ENCODE results near the gene MSANTD1. TPM values are rescaled to one million over a fixed set of nuclear protein-coding genes. Genes with fewer than 3 reads are reported as not detected.

The MSANTD1 gene
- total RNA-seq, 1 experiment from 2014 or later = 0.77 TPM

GRCh38 chr4:3295837-3296624 is 47.1 kb downstream of the MSANTD1 start:
- no TSS peak for BruUV-seq (replicated peaks)

GRCh38 chr4:3296651-3297050 is 47.7 kb downstream of the MSANTD1 start:
- Histone ChIP-seq H3K9me2 (replicated peaks; ENCODE audit: low read length) (no peaks in the 10 kb centered on the region), H3K9me3 (ENCODE audit: low read length) (no peaks in the 10 kb centered on the region), H4K20me1 (ENCODE audit: low read length) (no peaks in the 10 kb centered on the region), H3F3A (ENCODE audit: low read length, unreplicated experiment) (no peaks in the 10 kb centered on the region), H3K27ac (ENCODE audit: low read length) (no peak overlapping the region), H3K4me1 (ENCODE audit: insufficient read depth, low read length) (peaks cover 6% of the 10 kb centered on the region; the same call in 1 of the 2 replicates), H3K4me3 (ENCODE audit: low read length) (no peak overlapping the region), H3K36me3 (ENCODE audit: low read depth, low read length) (no peaks in the 10 kb centered on the region), H3K9ac (ENCODE audit: low read length) (no peak overlapping the region), H2AFZ (ENCODE audit: low read length) (no peak overlapping the region), H3K27me3 (ENCODE audit: low read length) (no peaks in the 10 kb centered on the region), H3K4me2 (ENCODE audit: low read length) (no peak overlapping the region), H3K79me2 (ENCODE audit: low read length) (peaks cover 17% of the 10 kb centered on the region)
- ATAC-seq (no peak), DNase-seq (no peak)
- POLR2A ChIA-PET (ENCODE audit: unreplicated experiment) = no interaction called here
- TF ChIP-seq EZH2phosphoT487 (IDR thresholded peaks at IDR 0.05; ENCODE audit: borderline replicate concordance, low read length) = no peak
- CTCF ChIA-PET = no interaction called here
- BruUV-seq (replicated peaks) = no TSS peak
- intact Hi-C loops (cut with micrococcal nuclease) = no loop called here

More at GRCh38 chr4:3295837-3296624, 47.1 kb downstream of the MSANTD1 start:
- H4K20me1 ChIP-seq (ENCODE audit: low read length) = no peaks in the 10 kb centered on the region
- intact Hi-C loops (cut with micrococcal nuclease) = no loop called here
- DNase-seq (no peak), ATAC-seq (no peak)
- H3K9ac ChIP-seq (ENCODE audit: low read length) = no peak overlapping the region
- TF ChIP-seq CTCF (conservative IDR thresholded peaks at IDR 0.05; ENCODE audit: low read depth, low read length) = no peak
- no peak for TF ChIP-seq EZH2 (IDR thresholded peaks at IDR 0.05; ENCODE audit: low read length, unreplicated experiment)
- no peak for TF ChIP-seq EZH2phosphoT487 (IDR thresholded peaks at IDR 0.05; ENCODE audit: borderline replicate concordance, low read length)
- H3K4me3 ChIP-seq (ENCODE audit: low read length) = no peak overlapping the region
- H3K27ac ChIP-seq (ENCODE audit: low read length) = no peak overlapping the region
- peaks cover 6% of the 10 kb centered on the region; the same call in 1 of the 2 replicates for H3K4me1 ChIP-seq (ENCODE audit: insufficient read depth, low read length)
- no peaks in the 10 kb centered on the region for H3K9me2 ChIP-seq (replicated peaks; ENCODE audit: low read length)
- no peaks in the 10 kb centered on the region for H3K36me3 ChIP-seq (ENCODE audit: low read depth, low read length)
- POLR2A ChIA-PET (ENCODE audit: unreplicated experiment) = no interaction called here
- no peak overlapping the region for H2AFZ ChIP-seq (ENCODE audit: low read length)
- CTCF ChIA-PET = no interaction called here
- no peak overlapping the region for H3K4me2 ChIP-seq (ENCODE audit: low read length)
- no peaks in the 10 kb centered on the region for H3F3A ChIP-seq (ENCODE audit: low read length, unreplicated experiment)
- no peaks in the 10 kb centered on the region for H3K9me3 ChIP-seq (ENCODE audit: low read length)
- no peaks in the 10 kb centered on the region for H3K27me3 ChIP-seq (ENCODE audit: low read length)
- H3K79me2 ChIP-seq (ENCODE audit: low read length) = peaks cover 17% of the 10 kb centered on the region

- no peak for ATAC-seq
- intact Hi-C loops (cut with micrococcal nuclease) = no loop called here
- BruUV-seq (replicated peaks) = no TSS peak
Observed at GRCh38 chr4:3297066-3297859, 48.3 kb downstream of the MSANTD1 start.

More at GRCh38 chr4:3297066-3297859, 48.3 kb downstream of the MSANTD1 start:
- H3K27ac ChIP-seq (ENCODE audit: low read length) = no peak overlapping the region
- H4K20me1 ChIP-seq (ENCODE audit: low read length) = no peaks in the 10 kb centered on the region
- no peaks in the 10 kb centered on the region for H3K9me2 ChIP-seq (replicated peaks; ENCODE audit: low read length)
- H3K4me3 ChIP-seq (ENCODE audit: low read length) = no peak overlapping the region
- H3K27me3 ChIP-seq (ENCODE audit: low read length) = no peaks in the 10 kb centered on the region
- no peaks in the 10 kb centered on the region for H3F3A ChIP-seq (ENCODE audit: low read length, unreplicated experiment)
- no peak for TF ChIP-seq EZH2 (IDR thresholded peaks at IDR 0.05; ENCODE audit: low read length, unreplicated experiment)
- TF ChIP-seq CTCF (conservative IDR thresholded peaks at IDR 0.05; ENCODE audit: low read depth, low read length) = no peak
- TF ChIP-seq EZH2phosphoT487 (IDR thresholded peaks at IDR 0.05; ENCODE audit: borderline replicate concordance, low read length) = no peak
- no peaks in the 10 kb centered on the region for H3K9me3 ChIP-seq (ENCODE audit: low read length)
- ChIA-PET CTCF (no interaction called here), POLR2A (ENCODE audit: unreplicated experiment) (no interaction called here)
- H3K9ac ChIP-seq (ENCODE audit: low read length) = no peak overlapping the region
- H3K36me3 ChIP-seq (ENCODE audit: low read depth, low read length) = no peaks in the 10 kb centered on the region
- H3K4me2 ChIP-seq (ENCODE audit: low read length) = no peak overlapping the region
- H3K79me2 ChIP-seq (ENCODE audit: low read length) = peaks cover 17% of the 10 kb centered on the region
- no peak overlapping the region for H2AFZ ChIP-seq (ENCODE audit: low read length)
- DNase-seq = no peak
- peaks cover 6% of the 10 kb centered on the region; the same call in 1 of the 2 replicates for H3K4me1 ChIP-seq (ENCODE audit: insufficient read depth, low read length)

Measured in PC-3 (cell line).